ENCODE results near the gene UBE2E1. TPM values are rescaled to one million over a fixed set of nuclear protein-coding genes. Genes with fewer than 3 reads are reported as not detected.

The UBE2E1 gene
- total and polyA plus RNA-seq, 2 donors (not counting 1 experiment from before 2014, with no cell fraction given), result 46.7 to 63.7 TPM

GRCh38 chr3:23915537-23916108 lies 109.9 kb downstream of the UBE2E1 start:
- peak overlapping the region; percentile 93 for H2AFZ ChIP-seq (ENCODE audit: insufficient read depth, low read depth, low read length, poor library complexity, severe bottlenecking)
- intact Hi-C loops (cut with micrococcal nuclease), result loop anchor here (1.0 to 10.0 kb wide), 5 partner anchors 27 to 1749 kb away; partner anchors contain the start of genes TOP2B and UBE2E2

More at GRCh38 chr3:23915537-23916108, 109.9 kb downstream of the UBE2E1 start:
- Histone ChIP-seq H3K36me3 (replicated peaks in 1 of 2; ENCODE audit: control extremely low read depth in 1 of 2, control insufficient read depth in 1 of 2, extremely low read depth in 1 of 2, insufficient read depth in 2 of 2, low read length in 1 of 2) (peaks cover 3 to 32% of the 10 kb centered on the region in 2 experiments), H4K20me1 (ENCODE audit: control insufficient read depth, insufficient read depth, low read length, poor library complexity, severe bottlenecking) (peaks cover 33% of the 10 kb centered on the region), H3K4me1 (ENCODE audit: control insufficient read depth in 2 of 2, insufficient read depth in 2 of 2, low read length in 2 of 2) (peaks cover 33 to 35% of the 10 kb centered on the region in 2 donors), H3K4me3 (ENCODE audit: control extremely low read depth in 1 of 5, extremely low read depth in 1 of 5, insufficient read depth in 1 of 5, low read depth in 2 of 5, low read length in 4 of 5) (peak overlapping the region in 1 of 5 experiments; percentile 99), H3K79me2 (ENCODE audit: control insufficient read depth, insufficient read depth, low read length) (peaks cover 42% of the 10 kb centered on the region), H3K27ac (ENCODE audit: low read length in 2 of 2) (no peak overlapping the region), H3K9ac (ENCODE audit: low read length) (peak overlapping the region; percentile 93), H3K27me3 (replicated peaks in 1 of 4; ENCODE audit: control extremely low read depth in 1 of 4, control insufficient read depth in 3 of 4, insufficient read depth in 4 of 4, low read length in 3 of 4) (no peaks in the 10 kb centered on the region), H3K9me3 (ENCODE audit: control extremely low read depth in 1 of 3, control insufficient read depth in 2 of 3, insufficient read depth in 1 of 3, low read length in 2 of 3) (no peaks in the 10 kb centered on the region), H3K4me2 (replicated peaks; ENCODE audit: low read depth, low read length, poor library complexity, severe bottlenecking) (peak overlapping the region; percentile 92)
- ChIA-PET CTCF (interaction anchor here (0.6 to 2.5 kb wide), 3 partner anchors 20 to 31 kb away, joined by 3 to 11 read pairs (median 6); no protein-coding TSS in a partner anchor), POLR2A (interaction anchor here (1.1 to 1.8 kb wide), 2 partner anchors 10 to 104 kb away, joined by 3 read pairs; no protein-coding TSS in a partner anchor)
- Mint-ChIP-seq H3K4me3 (peak overlapping the region; percentile 99), H3K9me3 (ENCODE audit: insufficient read depth) (no peaks in the 10 kb centered on the region), H3K27me3 (peaks cover 4% of the 10 kb centered on the region), H3K27ac (peak overlapping the region; percentile 67), H3K4me1 (peaks cover 49% of the 10 kb centered on the region)
- no peak for ATAC-seq (ENCODE audit: low read depth)
- 57% methylated on average over 5 of the region's 7 CpGs for WGBS (ENCODE audit: insufficient coverage)
- DNase-seq, result peak; percentile 23
- TF ChIP-seq EZH2 (IDR thresholded peaks at IDR 0.05; ENCODE audit: borderline replicate concordance, insufficient read depth, low read depth, low read length, poor library complexity, severe bottlenecking) (no peak), CTCF (IDR thresholded peaks at IDR 0.05) (no peak)

Data from B cell (primary cell).